ENCODE measurements around the gene COPS8. TPM values are rescaled to one million over a fixed set of nuclear protein-coding genes. Genes with fewer than 3 reads are reported as not detected.

The COPS8 gene
- total and polyA plus RNA-seq, 2 donors (not counting 3 experiments of a cell fraction or from before 2014, with no cell fraction given), result 73.6 to 80.7 TPM

DNA sequence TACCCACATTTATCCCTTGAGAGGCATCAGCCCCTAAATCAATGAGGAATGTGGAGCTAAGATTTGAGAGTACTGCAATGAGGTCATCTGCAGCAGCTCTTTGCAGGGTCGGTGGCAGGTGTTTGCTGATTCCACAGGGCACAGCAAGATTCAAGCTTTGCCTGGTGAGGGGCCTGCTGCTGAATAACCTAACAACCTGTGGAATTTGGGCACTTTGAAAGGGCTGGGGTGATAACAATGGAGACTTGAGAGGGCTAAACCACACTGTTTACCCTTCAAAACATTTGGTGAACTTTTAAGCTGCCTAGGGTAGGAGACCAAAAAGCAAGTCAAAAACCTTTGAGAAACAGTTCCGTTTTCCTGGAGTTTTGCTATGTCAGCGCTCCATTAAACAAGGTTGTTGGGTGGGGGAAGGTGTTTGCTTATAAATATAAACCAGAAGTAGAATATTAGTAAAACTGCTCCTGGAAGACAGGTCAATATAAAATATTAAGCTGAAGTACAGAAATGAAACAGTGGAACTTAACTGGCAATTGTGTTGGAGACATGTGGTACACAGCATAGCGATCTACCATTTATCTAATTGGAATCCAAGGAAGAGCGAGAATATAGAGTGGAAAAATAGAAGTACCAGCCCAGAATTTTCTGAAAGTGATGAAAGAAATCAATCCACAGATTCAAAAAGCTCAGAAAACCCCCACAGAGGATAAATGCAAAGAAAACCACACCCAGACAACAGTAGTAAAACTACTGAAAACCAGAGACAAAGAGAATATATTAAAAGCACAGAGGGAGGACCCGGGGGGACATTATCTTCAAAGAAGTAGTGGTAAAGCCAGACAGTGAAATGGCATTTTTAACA is 15.7 kb downstream of the COPS8 start:
- no peak overlapping the region for H3K9ac ChIP-seq (replicated peaks; ENCODE audit: extremely low read depth, insufficient read depth, low read length)
- H3K79me2 ChIP-seq (ENCODE audit: control insufficient read depth, insufficient read depth, low read length), result no peaks in the 10 kb centered on the region
- H3K4me2 ChIP-seq (ENCODE audit: insufficient read depth, low read length), result no peak overlapping the region
- H3K9me1 ChIP-seq (replicated peaks; ENCODE audit: control insufficient read depth, extremely low read depth, insufficient read depth, low read length), result no peaks in the 10 kb centered on the region
- dilution Hi-C loops (cut with MboI; ENCODE audit: extremely low pct_ligation_motif_present, low sequenced_read_pairs), result no loop called here
- FAIRE-seq (no peak), DNase-seq (ENCODE audit: low read depth, low spot score) (no peak)
- no peaks in the 10 kb centered on the region for H4K20me1 ChIP-seq (replicated peaks; ENCODE audit: control insufficient read depth, extremely low read depth, insufficient read depth, low read length)
- H3K27me3 ChIP-seq (ENCODE audit: control insufficient read depth in 2 of 2, insufficient read depth in 2 of 2, low read length in 2 of 2), result no peaks in the 10 kb centered on the region
- peaks cover 28% of the 10 kb centered on the region for H3K4me1 ChIP-seq (ENCODE audit: control insufficient read depth, extremely low read depth, insufficient read depth, low read length)
- no peak overlapping the region for H3K4me3 ChIP-seq (replicated peaks in 1 of 3; ENCODE audit: insufficient read depth in 1 of 3, low read depth in 1 of 3, low read length in 3 of 3)
- CTCF ChIA-PET, result interaction anchor here (1.0 to 1.2 kb wide), 2 partner anchors 15 to 470 kb away, joined by 3 to 4 read pairs; no protein-coding TSS in a partner anchor
- no peaks in the 10 kb centered on the region for H3K9me3 ChIP-seq (replicated peaks; ENCODE audit: control insufficient read depth, insufficient read depth, low read length)
- H3K36me3 ChIP-seq (ENCODE audit: control insufficient read depth in 2 of 2, extremely low read depth in 1 of 2, insufficient read depth in 2 of 2, low read length in 2 of 2), result peaks cover 7 to 8% of the 10 kb centered on the region in 2 experiments
- BruUV-seq (replicated peaks), result no TSS peak
- intact Hi-C loops (cut with micrococcal nuclease), result no loop called here
- H2AFZ ChIP-seq (ENCODE audit: low read depth, low read length), result no peak overlapping the region
- POLR2A ChIA-PET, result interaction anchor here (0.6 kb wide), 1 partner anchor 1255 kb away, joined by 3 read pairs; no protein-coding TSS in a partner anchor
- no peak overlapping the region for H3K27ac ChIP-seq (ENCODE audit: insufficient read depth, low read depth, low read length)
- no peak for TF ChIP-seq MYC (IDR thresholded peaks at IDR 0.05; ENCODE audit: low read depth, low read length)
- TF ChIP-seq, protein P1, sequence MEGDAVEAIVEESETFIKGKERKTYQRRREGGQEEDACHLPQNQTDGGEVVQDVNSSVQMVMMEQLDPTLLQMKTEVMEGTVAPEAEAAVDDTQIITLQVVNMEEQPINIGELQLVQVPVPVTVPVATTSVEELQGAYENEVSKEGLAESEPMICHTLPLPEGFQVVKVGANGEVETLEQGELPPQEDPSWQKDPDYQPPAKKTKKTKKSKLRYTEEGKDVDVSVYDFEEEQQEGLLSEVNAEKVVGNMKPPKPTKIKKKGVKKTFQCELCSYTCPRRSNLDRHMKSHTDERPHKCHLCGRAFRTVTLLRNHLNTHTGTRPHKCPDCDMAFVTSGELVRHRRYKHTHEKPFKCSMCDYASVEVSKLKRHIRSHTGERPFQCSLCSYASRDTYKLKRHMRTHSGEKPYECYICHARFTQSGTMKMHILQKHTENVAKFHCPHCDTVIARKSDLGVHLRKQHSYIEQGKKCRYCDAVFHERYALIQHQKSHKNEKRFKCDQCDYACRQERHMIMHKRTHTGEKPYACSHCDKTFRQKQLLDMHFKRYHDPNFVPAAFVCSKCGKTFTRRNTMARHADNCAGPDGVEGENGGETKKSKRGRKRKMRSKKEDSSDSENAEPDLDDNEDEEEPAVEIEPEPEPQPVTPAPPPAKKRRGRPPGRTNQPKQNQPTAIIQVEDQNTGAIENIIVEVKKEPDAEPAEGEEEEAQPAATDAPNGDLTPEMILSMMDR (IDR thresholded peaks at IDR 0.05; ENCODE audit: extremely low read depth in 1 of 2, insufficient read depth in 1 of 2, low read depth in 1 of 2, low read length in 2 of 2), result no peak
- TF ChIP-seq POLR2A (IDR thresholded peaks at IDR 0.05; ENCODE audit: low read depth, low read length), result no peak
- no peak for TF ChIP-seq POLR2AphosphoS5 (IDR thresholded peaks at IDR 0.05; ENCODE audit: insufficient read depth, low read depth, low read length)
- no peak for TF ChIP-seq GATA2 (IDR thresholded peaks at IDR 0.05; ENCODE audit: insufficient read depth, insufficient read length, low read depth, low read length)
- no peak for TF ChIP-seq EZH2 (IDR thresholded peaks at IDR 0.05; ENCODE audit: borderline replicate concordance, low read depth, low read length, severe bottlenecking)
